Cardiac septum (tissue), 1 donor: ENCODE measurements around the gene XPC. TPM values are rescaled to one million over a fixed set of nuclear protein-coding genes. Genes with fewer than 3 reads are reported as not detected.
"Not testable (repeated sequence)": the region's sequence is repeated elsewhere in the genome, so short reads cannot be mapped to it uniquely, and the experiment has no call there.

Experiments
- DNase-seq: peaks from one replicate; pipeline ENCODE4 v3.0.0-alpha.2; 2020; ENCODE audit warnings: low spot score
- intact Hi-C: fragments of 100-400 bp; cut with DNase I; formaldehyde crosslinking; loops from one replicate; pipeline ENCODE4 v1.14.0; 2022
- total RNA-seq: library from RNA; stranded (reverse); fragmentation: NEBNext Ultra II Directional; extraction: Animal tissue kit (Norgen Biotek cat#: 25700); gene quantifications from one replicate; pipeline ENCODE4 v1.2.1, GENCODE V29; 2021
- donor health status: DM: no; HTN: no; CAD: no.

The XPC gene
- total RNA-seq, 1 donor from 2014 or later = 16.7 TPM

- DNase-seq = no peak
- intact Hi-C loops = no loop called here
Observed at GRCh38 chr3:14110699-14111098, 67.7 kb downstream of the XPC start.

GRCh38 chr3:14109821-14110220, 68.6 kb downstream of the XPC start:
- DNase-seq, intact Hi-C loops: not testable (repeated sequence)

- DNase-seq = no peak
- intact Hi-C loops = no loop called here
Observed at GRCh38 chr3:14097616-14098391, 80.6 kb downstream of the XPC start.

GRCh38 chr3:14096742-14097141, 81.7 kb downstream of the XPC start:
- no peak for DNase-seq
- intact Hi-C loops = no loop called here

Other genes starting within 250 kb of the XPC start
- 23.0 TPM for gene CHCHD4, start 53.7 kb downstream of the XPC start, total RNA-seq
- 62.0 TPM for gene TMEM43, start 53.5 kb downstream of the XPC start, total RNA-seq
- gene LSM3, start 216 bp upstream of the XPC start, total RNA-seq = 13.2 TPM
- 129 TPM for gene SLC6A6, start 224.0 kb upstream of the XPC start, total RNA-seq